Ectodermal cell (in vitro differentiated cells): ENCODE results near the gene TGFB3.

Source experiments
- H3K27ac ChIP-seq: 2 replicates; pipeline ENCODE4 v1.7.0; 2013; ENCODE audit warnings: mild to moderate bottlenecking, low read depth, low read length; ENCODE audit not compliant: insufficient read depth, poor library complexity, severe bottlenecking
- H3K27me3 ChIP-seq: 2 replicates; pipeline ENCODE4 v1.7.0; 2013; ENCODE audit warnings: mild to moderate bottlenecking, low read length; ENCODE audit not compliant: insufficient read depth, control insufficient read depth, poor library complexity, severe bottlenecking
- H3K36me3 ChIP-seq: one replicate; pipeline ENCODE4 v1.7.0; 2013; ENCODE audit warnings: low read length; ENCODE audit not compliant: control insufficient read depth, insufficient read depth
- H3K4me1 ChIP-seq: one replicate; pipeline ENCODE4 v1.7.0; 2013; ENCODE audit warnings: low read length; ENCODE audit not compliant: control insufficient read depth, insufficient read depth
- H3K4me3 ChIP-seq: 2 replicates; pipeline ENCODE4 v1.7.0; 2013; ENCODE audit warnings: low read depth, low read length, control low read depth; ENCODE audit not compliant: insufficient read depth
- H3K9me3 ChIP-seq: 2 replicates; pipeline ENCODE4 v1.7.0; 2013; ENCODE audit warnings: mild to moderate bottlenecking, low read length, moderate library complexity; ENCODE audit not compliant: control insufficient read depth
- WGBS, 2 experiments: methylation state at CpG; one replicate each; pipeline ENCODE4 v1.1.7; 2013; ENCODE audit warnings: missing lambda C conversion rate in 2 of 2; 5-methylcytosine and 5-hydroxymethylcytosine counted together

The TGFB3 gene

DNA sequence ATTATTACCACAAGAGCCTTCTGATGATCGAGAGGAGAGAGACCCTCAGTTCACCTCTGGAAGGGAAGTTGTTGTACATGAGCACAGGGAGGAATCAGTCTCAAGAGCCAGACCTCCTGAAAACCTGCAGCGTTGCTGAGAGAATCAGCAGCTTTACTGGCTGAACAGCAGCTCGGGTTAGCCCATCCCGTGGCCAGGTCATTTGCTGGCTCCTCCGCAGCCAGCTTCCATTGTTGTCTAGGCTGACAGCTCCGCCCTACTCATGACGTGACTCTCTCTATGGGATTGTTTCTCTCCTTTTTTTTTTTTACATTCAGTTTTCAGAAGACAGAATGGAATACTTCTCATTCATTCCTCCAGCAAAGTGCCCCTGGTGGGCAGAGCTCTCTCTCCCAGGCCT is 69.9 kb downstream of the TGFB3 start:
- H3K9me3 ChIP-seq, result no peaks in the 10 kb centered on the region
- H3K27me3 ChIP-seq, result no peaks in the 10 kb centered on the region
- peak overlapping the region; percentile 36 for H3K27ac ChIP-seq
- WGBS, 2 experiments, result 13 to 16% methylated on average over 7 of the region's 7 CpGs
- peaks cover 13% of the 10 kb centered on the region for H3K4me1 ChIP-seq
- no peak overlapping the region for H3K4me3 ChIP-seq
- H3K36me3 ChIP-seq, result no peaks in the 10 kb centered on the region

DNA sequence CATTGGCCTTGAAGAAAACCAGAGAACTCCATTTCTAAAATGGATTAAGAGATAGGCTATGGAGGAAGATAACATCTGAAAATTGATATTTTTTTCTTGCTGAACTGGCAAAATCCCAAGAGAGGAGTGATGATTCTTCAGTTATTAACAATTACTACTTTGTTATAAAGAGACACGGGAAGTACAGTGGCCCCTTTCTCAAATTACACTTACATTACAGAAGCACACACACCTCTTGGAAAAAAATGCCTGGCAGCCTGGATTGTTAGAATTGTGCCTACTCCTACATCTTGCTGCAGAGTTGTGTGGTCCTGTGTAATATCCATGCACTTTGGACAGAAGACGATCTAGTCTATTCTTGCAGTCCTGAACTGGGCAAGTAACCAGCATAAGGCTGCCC is 71.7 kb downstream of the TGFB3 start:
- no peaks in the 10 kb centered on the region for H3K36me3 ChIP-seq
- H3K27ac ChIP-seq, result no peak overlapping the region
- H3K4me1 ChIP-seq, result peaks cover 13% of the 10 kb centered on the region
- no peak overlapping the region for H3K4me3 ChIP-seq
- no peaks in the 10 kb centered on the region for H3K27me3 ChIP-seq
- H3K9me3 ChIP-seq, result no peaks in the 10 kb centered on the region
- WGBS, 2 experiments, result 88 to 97% methylated on average over 2 of the region's 2 CpGs

DNA sequence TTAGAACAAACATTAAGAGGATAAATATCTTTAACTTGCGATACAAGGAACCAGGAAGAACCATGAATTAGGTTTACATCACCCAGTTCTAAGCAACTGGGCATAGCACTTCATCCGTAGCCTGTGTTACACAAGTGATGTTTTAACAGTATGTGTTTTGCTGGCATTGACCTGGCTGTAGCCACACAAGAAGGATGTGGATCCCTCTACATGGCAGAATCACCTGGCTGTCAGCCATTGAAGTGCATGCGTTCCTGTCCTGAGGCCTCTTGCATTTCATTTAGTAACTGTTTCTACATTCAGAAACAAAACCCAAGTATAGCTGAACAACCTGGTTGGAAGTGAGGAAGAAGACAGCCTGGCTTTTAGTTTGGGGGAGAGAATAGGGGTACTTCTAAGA is 72.2 kb downstream of the TGFB3 start:
- H3K36me3 ChIP-seq, result no peaks in the 10 kb centered on the region
- WGBS, 2 experiments, result 93 to 94% methylated on average over 3 of the region's 3 CpGs
- no peak overlapping the region for H3K27ac ChIP-seq
- H3K27me3 ChIP-seq, result no peaks in the 10 kb centered on the region
- no peak overlapping the region for H3K4me3 ChIP-seq
- no peaks in the 10 kb centered on the region for H3K9me3 ChIP-seq
- peaks cover 13% of the 10 kb centered on the region for H3K4me1 ChIP-seq
